Ishikawa (cell line): ENCODE results near the gene EPAS1.

Source experiments
- CEBPB ChIP-seq: IDR thresholded peaks from 2 replicates; pipeline ENCODE4 v1.6.1; 2012
- CREB1 ChIP-seq: IDR thresholded peaks from 2 replicates; pipeline ENCODE4 v1.6.1; 2012; ENCODE audit warnings: low read depth
- EGR1 ChIP-seq: IDR thresholded peaks from 2 replicates; pipeline ENCODE4 v1.6.1; 2012
- EP300 ChIP-seq: IDR thresholded peaks from 2 replicates; pipeline ENCODE4 v1.6.1; 2012; ENCODE audit warnings: borderline replicate concordance
- FOXM1 ChIP-seq: IDR thresholded peaks from 2 replicates; pipeline ENCODE4 v1.6.1; 2012; ENCODE audit warnings: low read depth, borderline replicate concordance
- NFIC ChIP-seq: IDR thresholded peaks from 2 replicates; pipeline ENCODE4 v1.6.1; 2012
- RAD21 ChIP-seq: IDR thresholded peaks from 2 replicates; pipeline ENCODE4 v1.6.1; 2012; ENCODE audit warnings: low read depth
- TAF1 ChIP-seq: IDR thresholded peaks from 2 replicates; pipeline ENCODE4 v1.6.1; 2012; ENCODE audit warnings: low read depth, mild to moderate bottlenecking
- TCF12 ChIP-seq: IDR thresholded peaks from 2 replicates; pipeline ENCODE4 v1.6.1; 2012; ENCODE audit warnings: low read depth
- TEAD4 ChIP-seq: IDR thresholded peaks from 2 replicates; pipeline ENCODE4 v1.6.1; 2012
- YY1 ChIP-seq: IDR thresholded peaks from 2 replicates; pipeline ENCODE4 v1.6.1; 2012; ENCODE audit warnings: low read depth
- ZBTB7A ChIP-seq: IDR thresholded peaks from 2 replicates; pipeline ENCODE4 v1.6.1; 2012; ENCODE audit warnings: low read depth
- TF ChIP-seq, protein P1 (sequence below): IDR thresholded peaks from 2 replicates; pipeline ENCODE4 v1.6.1; 2012
- TF ChIP-seq, protein P2 (sequence below): IDR thresholded peaks from 2 replicates; pipeline ENCODE4 v1.6.1; 2012; ENCODE audit warnings: low read depth, mild to moderate bottlenecking
- TF ChIP-seq, protein P3 (sequence below): IDR thresholded peaks from 2 replicates; pipeline ENCODE4 v1.6.1; 2012

EPAS1 gene

DNA sequence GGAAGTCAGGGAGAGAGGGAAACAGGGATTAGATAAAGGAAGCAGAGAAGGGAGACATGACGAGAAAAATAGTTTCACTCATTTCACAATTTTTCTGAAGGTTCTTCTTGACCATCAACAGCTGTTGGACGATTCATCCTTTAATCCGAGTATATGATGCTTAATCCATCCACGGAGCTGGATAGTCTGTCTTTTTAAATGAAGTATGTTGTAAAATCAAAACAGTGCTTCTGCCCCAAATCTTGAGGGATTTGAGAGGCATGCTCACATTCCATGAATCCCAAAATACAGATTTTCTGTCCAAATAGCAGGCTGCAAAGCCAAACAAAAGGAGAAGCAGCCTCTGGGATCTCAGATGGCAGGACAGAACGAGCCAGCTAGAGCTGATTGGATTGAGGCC is 47.5 kb downstream of the EPAS1 start:
- TF ChIP-seq CEBPB (no peak), TCF12 (no peak), FOXM1 (no peak), NFIC (no peak), ZBTB7A (no peak), RAD21 (no peak), EP300 (no peak)

DNA sequence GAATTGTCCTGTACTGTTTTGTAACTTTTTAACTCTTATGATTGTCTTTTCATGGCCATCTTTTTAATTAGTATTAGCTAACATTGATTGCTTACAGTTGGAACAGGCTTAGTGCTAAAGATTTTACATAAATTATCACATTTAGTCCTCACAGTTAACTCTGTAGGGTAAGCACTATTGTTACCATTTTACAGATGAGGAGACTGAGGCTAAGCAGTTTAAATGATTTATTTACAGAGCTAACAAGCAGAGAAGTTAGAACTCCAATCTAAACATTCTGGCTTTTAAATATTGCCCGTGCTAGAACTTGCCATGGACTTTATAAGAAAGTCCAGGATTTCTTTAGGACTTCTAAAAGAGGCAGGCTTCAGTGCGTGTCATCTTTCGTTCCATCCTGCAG is 48.6 kb downstream of the EPAS1 start:
- no peak for TF ChIP-seq RAD21
- TF ChIP-seq EP300, result no peak
- TF ChIP-seq TCF12, result no peak
- no peak for TF ChIP-seq NFIC
- no peak for TF ChIP-seq TEAD4
- no peak for TF ChIP-seq EGR1
- TF ChIP-seq, protein P1, sequence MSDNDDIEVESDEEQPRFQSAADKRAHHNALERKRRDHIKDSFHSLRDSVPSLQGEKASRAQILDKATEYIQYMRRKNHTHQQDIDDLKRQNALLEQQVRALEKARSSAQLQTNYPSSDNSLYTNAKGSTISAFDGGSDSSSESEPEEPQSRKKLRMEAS, result no peak
- TF ChIP-seq, protein P2, sequence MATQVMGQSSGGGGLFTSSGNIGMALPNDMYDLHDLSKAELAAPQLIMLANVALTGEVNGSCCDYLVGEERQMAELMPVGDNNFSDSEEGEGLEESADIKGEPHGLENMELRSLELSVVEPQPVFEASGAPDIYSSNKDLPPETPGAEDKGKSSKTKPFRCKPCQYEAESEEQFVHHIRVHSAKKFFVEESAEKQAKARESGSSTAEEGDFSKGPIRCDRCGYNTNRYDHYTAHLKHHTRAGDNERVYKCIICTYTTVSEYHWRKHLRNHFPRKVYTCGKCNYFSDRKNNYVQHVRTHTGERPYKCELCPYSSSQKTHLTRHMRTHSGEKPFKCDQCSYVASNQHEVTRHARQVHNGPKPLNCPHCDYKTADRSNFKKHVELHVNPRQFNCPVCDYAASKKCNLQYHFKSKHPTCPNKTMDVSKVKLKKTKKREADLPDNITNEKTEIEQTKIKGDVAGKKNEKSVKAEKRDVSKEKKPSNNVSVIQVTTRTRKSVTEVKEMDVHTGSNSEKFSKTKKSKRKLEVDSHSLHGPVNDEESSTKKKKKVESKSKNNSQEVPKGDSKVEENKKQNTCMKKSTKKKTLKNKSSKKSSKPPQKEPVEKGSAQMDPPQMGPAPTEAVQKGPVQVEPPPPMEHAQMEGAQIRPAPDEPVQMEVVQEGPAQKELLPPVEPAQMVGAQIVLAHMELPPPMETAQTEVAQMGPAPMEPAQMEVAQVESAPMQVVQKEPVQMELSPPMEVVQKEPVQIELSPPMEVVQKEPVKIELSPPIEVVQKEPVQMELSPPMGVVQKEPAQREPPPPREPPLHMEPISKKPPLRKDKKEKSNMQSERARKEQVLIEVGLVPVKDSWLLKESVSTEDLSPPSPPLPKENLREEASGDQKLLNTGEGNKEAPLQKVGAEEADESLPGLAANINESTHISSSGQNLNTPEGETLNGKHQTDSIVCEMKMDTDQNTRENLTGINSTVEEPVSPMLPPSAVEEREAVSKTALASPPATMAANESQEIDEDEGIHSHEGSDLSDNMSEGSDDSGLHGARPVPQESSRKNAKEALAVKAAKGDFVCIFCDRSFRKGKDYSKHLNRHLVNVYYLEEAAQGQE, result no peak
- TF ChIP-seq, protein P3, sequence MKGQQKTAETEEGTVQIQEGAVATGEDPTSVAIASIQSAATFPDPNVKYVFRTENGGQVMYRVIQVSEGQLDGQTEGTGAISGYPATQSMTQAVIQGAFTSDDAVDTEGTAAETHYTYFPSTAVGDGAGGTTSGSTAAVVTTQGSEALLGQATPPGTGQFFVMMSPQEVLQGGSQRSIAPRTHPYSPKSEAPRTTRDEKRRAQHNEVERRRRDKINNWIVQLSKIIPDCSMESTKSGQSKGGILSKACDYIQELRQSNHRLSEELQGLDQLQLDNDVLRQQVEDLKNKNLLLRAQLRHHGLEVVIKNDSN, result no peak
- no peak for TF ChIP-seq FOXM1
- no peak for TF ChIP-seq CEBPB
- TF ChIP-seq CREB1, result no peak
- no peak for TF ChIP-seq ZBTB7A
- no peak for TF ChIP-seq TAF1
- no peak for TF ChIP-seq YY1

DNA sequence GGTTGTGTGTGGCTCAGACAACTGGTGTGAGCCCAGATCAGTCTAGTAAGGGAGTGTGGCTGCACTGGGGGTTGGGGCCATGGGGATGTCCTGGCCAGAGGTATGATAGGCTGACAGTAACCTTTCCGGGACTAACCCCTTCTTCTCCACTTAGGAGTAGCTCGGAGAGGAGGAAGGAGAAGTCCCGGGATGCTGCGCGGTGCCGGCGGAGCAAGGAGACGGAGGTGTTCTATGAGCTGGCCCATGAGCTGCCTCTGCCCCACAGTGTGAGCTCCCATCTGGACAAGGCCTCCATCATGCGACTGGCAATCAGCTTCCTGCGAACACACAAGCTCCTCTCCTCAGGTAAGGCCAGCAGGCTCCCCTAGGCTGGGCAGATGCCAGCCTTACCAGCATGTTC is 49.5 kb downstream of the EPAS1 start:
- TF ChIP-seq EGR1 (no peak), TEAD4 (no peak), TAF1 (no peak), YY1 (no peak), CEBPB (no peak)
- TF ChIP-seq, protein P2, result no peak
- TF ChIP-seq, protein P1, result no peak

DNA sequence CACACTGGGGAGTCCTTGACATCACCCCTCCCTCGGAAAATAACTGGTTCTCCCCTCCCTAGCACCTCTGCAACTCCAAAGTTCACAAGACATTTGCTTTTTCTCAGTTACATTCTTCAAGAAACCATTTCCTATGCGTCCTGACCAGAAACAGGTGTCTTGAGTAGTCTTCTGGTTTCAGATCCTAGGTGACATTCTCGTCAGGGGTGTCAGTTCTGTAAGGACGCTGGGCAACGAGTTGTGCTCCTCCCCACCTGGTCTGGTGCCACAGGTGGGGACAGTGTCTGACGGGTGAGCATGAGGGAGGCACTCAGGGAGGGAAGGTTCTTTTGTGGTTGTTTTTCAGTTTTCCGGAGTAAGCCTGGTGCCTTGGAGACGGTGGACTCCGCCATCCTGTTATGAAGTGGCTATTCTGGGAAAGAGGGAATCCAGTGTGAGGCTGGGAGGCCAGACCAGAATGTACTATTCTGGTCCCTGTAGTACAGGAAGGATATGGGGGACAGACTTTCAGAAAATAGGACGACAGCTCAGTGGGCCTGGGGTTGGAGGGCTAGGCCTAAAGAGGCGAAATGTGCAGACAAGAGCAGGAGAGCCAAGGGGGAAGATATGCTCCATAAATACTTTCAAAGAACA is 50.6 kb downstream of the EPAS1 start:
- TF ChIP-seq, protein P1, result no peak
- TF ChIP-seq CREB1 (no peak), FOXM1 (no peak), EP300 (no peak), YY1 (no peak)

DNA sequence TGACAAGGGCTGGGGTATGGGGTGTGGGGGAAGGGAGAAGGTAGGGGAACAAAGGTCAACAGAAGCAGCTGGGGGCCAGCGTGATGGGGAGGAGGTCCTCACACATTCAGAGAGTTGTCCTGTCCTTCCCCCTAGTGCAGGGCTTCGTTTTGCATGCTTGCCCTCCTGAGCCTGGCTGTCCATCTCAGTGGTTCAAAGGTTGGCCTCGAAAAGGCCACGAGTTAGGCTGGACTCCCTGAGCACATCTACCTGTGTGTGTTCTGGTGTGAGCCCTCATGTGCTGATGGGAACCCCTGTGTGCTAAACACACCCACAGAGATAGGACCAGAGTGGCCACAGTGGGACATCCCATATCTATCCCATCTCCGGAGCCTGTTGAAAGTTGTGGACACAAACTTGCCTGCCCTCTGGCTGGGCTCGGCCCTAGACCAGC is 51.9 kb downstream of the EPAS1 start:
- TF ChIP-seq FOXM1, result no peak
- TF ChIP-seq, protein P3, result no peak
- no peak for TF ChIP-seq YY1
- TF ChIP-seq TCF12, result no peak
- TF ChIP-seq ZBTB7A, result no peak
- no peak for TF ChIP-seq CREB1
- no peak for TF ChIP-seq EP300
- no peak for TF ChIP-seq EGR1
- TF ChIP-seq TEAD4, result no peak
- TF ChIP-seq, protein P2, result no peak
- TF ChIP-seq RAD21, result no peak
